K562 (cell line): Measurements from ENCODE around the gene LRRC25. TPM values are rescaled to one million over a fixed set of nuclear protein-coding genes. Genes with fewer than 3 reads are reported as not detected.

Experiments used
- ILF3 ChIP-seq: fragments of 450-650 bp; IDR thresholded peaks from 2 replicates; pipeline ENCODE4 v1.6.1; 2018; ENCODE audit warnings: antibody characterized with exemption, mild to moderate bottlenecking, moderate library complexity, borderline replicate concordance
- KDM1A ChIP-seq, 2 experiments: fragments of 450-650 bp; IDR thresholded peaks; 2 replicates each; pipeline ENCODE4 v1.6.1; 2016; ENCODE audit warnings: mild to moderate bottlenecking in 2 of 2
- PCBP1 ChIP-seq: fragments of 200-400 bp; formaldehyde crosslinking; IDR thresholded peaks from 2 replicates; pipeline ENCODE4 v1.6.1; 2018; ENCODE audit warnings: mild to moderate bottlenecking, low read depth, low read length; ENCODE audit not compliant: poor library complexity, severe bottlenecking
- RFX1 ChIP-seq: fragments of 450-650 bp; IDR thresholded peaks from 2 replicates; pipeline ENCODE4 v1.6.1; 2016; ENCODE audit warnings: mild to moderate bottlenecking, moderate library complexity
- SRF ChIP-seq, 2 experiments: fragments of 250-450, 450-650 bp in 1 of 2; sonication (Bioruptor Pico) in 1 of 2; sonication (generic) in 1 of 2; formaldehyde crosslinking; IDR thresholded peaks; 2 replicates each; pipeline versions ENCODE4 v1.5.0 to v1.5.1; 2020 to 2022; ENCODE audit warnings: mild to moderate bottlenecking in 1 of 2, missing genetic modification reagents in 1 of 2
- TARDBP ChIP-seq: fragments of 450-650 bp; IDR thresholded peaks from 2 replicates; pipeline ENCODE4 v1.6.1; 2016
- TCFL5 ChIP-seq: fragments of 250-450 bp; sonication (Bioruptor Pico); conservative IDR thresholded peaks from 2 replicates; pipeline ENCODE4 v1.6.1; 2021; ENCODE audit warnings: mild to moderate bottlenecking, moderate library complexity, matching md5 sums
- ZFP36 ChIP-seq: fragments of 150-350 bp; IDR thresholded peaks from 2 replicates; pipeline ENCODE4 v1.6.1; 2018; ENCODE audit warnings: low read length, low read depth; ENCODE audit not compliant: partially characterized antibody
- ZNF12 ChIP-seq: sonication (generic); formaldehyde crosslinking; IDR thresholded peaks from 2 replicates; pipeline ENCODE4 v1.4.0; 2020; ENCODE audit warnings: mild to moderate bottlenecking, missing genetic modification reagents
- ZNF217 ChIP-seq: sonication (generic); formaldehyde crosslinking; IDR thresholded peaks from 2 replicates; pipeline ENCODE4 v1.8.0; 2022; ENCODE audit warnings: mild to moderate bottlenecking, missing genetic modification reagents
- ZNF232 ChIP-seq: sonication (generic); formaldehyde crosslinking; IDR thresholded peaks from 2 replicates; pipeline ENCODE4 v1.8.0; 2022; ENCODE audit warnings: mild to moderate bottlenecking, missing genetic modification reagents
- ZNF583 ChIP-seq: fragments of 250-450 bp; sonication (Bioruptor Pico); IDR thresholded peaks from 2 replicates; pipeline ENCODE4 v1.4.0; 2020
- polyA plus RNA-seq, 8 experiments: library from polyadenylated mRNA; depleted of rRNA in 4 of 8; stranded (reverse) in 5 of 8; unstranded in 3 of 8; fragments of >200 nt; fragmentation: Nextera tagmentation in 2 of 8; fragmentation: Illumina TruSeq in 1 of 8; extraction: Ambion mirVana in 2 of 8; extraction: Trizol in 1 of 8; gene quantifications; 2 replicates each; pipeline versions ENCODE4 v1.2.1 to v1.2.3, GENCODE V29; 2011 to 2014; ENCODE audit warnings: inconsistent platforms in 1 of 8, missing spikeins in 1 of 8
- total RNA-seq, 7 experiments: library from RNA; depleted of rRNA in 6 of 7; stranded (reverse); fragments of >200 nt in 6 of 7; fragmentation: Illumina TruSeq in 2 of 7; extraction: Trizol in 2 of 7; gene quantifications; 2 replicates each; pipeline versions ENCODE4 v1.2.1 to v1.2.3, GENCODE V29; 2011 to 2021; ENCODE audit warnings: low replicate concordance in 1 of 7
- TF ChIP-seq, protein P1 (sequence below): sonication (generic); formaldehyde crosslinking; IDR thresholded peaks from 2 replicates; pipeline ENCODE4 v1.8.0; 2022; ENCODE audit warnings: missing genetic modification reagents, mild to moderate bottlenecking, moderate library complexity, borderline replicate concordance
- TF ChIP-seq, protein P2 (sequence below): fragments of 250-450 bp; sonication (Bioruptor Pico); IDR thresholded peaks from 2 replicates; pipeline ENCODE4 v1.9.0; 2021; ENCODE audit warnings: mild to moderate bottlenecking, inconsistent platforms
- TF ChIP-seq, protein P3 (sequence below), 2 experiments: fragments of 200-800 bp in 1 of 2; sonication (Bioruptor generic) in 1 of 2; sonication (generic) in 1 of 2; formaldehyde crosslinking in 1 of 2; IDR thresholded peaks in 1 of 2; conservative IDR thresholded peaks in 1 of 2; 2 replicates each; pipeline versions ENCODE4 v1.5.0 to v1.6.1; 2016 to 2020; ENCODE audit warnings: missing compliant biosample characterization in 1 of 2, missing genetic modification characterization in 1 of 2, missing genetic modification reagents in 1 of 2
- TF ChIP-seq, protein P4 (sequence below): fragments of 450-650 bp; IDR thresholded peaks from 2 replicates; pipeline ENCODE4 v1.6.1; 2016; ENCODE audit warnings: antibody characterized with exemption
- TF ChIP-seq, protein P5 (sequence below): IDR thresholded peaks from 3 replicates; pipeline ENCODE4 v1.6.1; 2011; ENCODE audit warnings: borderline replicate concordance, mild to moderate bottlenecking, moderate library complexity; ENCODE audit not compliant: insufficient read length; ENCODE audit errors: extremely low read depth

Gene LRRC25
- total and polyA plus RNA-seq, 9 of the 15 experiments (the other 6 are each of a cell fraction or from before 2014, with no cell fraction given): 0.07 to 0.36 (median 0.10) TPM; not detected in 3

DNA sequence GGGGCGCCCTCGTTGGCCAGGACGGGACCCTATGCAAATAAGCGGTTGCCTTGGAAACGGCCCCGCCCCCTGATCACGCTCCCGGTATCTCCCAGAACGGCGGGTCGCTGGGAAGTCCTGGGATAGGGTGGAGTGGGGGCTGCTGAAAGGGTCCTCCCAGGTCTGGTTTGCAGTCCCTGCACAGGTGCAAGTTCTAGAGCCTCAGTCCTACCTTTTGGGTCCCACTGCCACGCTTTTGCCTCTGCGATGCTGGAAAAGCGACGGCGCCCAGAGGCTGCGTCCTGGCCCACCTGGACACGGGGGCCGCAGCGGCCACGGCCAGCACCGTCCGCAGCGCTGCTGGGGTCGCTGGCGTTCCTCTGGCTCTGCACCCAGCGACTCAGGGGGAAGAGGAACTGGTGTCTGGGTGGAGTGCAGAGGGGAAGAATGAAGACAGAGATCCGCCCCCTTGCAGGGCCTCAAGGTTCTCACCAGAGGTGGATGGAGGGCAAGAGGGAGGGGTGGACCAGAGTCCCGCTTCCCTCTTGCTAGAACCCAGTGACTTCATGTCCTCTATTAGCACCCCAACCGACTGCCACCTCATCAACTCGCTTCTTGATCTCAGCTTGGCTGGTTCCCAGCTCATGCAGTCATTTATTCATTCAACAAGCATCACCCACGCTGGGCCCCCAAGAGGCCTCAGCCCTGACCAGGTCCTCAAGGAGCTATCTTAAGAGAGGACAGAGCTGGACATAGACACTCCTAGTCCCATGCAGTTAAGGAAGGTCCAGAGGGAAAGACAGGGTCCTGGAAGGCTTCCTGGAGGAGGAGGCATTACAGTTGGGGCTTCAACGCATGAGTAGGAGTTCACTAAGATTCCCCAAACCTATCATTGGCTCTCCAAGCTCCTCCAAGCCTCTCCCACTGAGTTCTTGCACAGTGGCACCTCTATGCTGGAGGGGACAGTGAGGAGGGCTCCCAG is at the start of gene LRRC25 (continued):
- TF ChIP-seq ZNF583 (no peak), TARDBP (0 out of 2 replicates have a peak, but pooled peaks have one; percentile 41), ZNF217 (CRISPR knock-in tag) (no peak), ZNF12 (CRISPR knock-in tag) (no peak), SRF (CRISPR knock-in tag; IDR thresholded peaks at IDR 0.05) (no peak), ZFP36 (peak; percentile 99), ZNF232 (no peak), ILF3 (no peak), KDM1A (IDR thresholded peaks at IDR 0.05) (peak; percentile 48 to 85; a peak in 3 of 4 replicates), TCFL5 (CRISPR knock-in tag) (no peak), PCBP1 (no peak), RFX1 (peak; percentile 95)
- TF ChIP-seq, protein P1, sequence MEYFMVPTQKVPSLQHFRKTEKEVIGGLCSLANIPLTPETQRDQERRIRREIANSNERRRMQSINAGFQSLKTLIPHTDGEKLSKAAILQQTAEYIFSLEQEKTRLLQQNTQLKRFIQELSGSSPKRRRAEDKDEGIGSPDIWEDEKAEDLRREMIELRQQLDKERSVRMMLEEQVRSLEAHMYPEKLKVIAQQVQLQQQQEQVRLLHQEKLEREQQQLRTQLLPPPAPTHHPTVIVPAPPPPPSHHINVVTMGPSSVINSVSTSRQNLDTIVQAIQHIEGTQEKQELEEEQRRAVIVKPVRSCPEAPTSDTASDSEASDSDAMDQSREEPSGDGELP (CRISPR knock-in tag): peak; percentile 57; the same call in 1 of the 2 replicates
- TF ChIP-seq, protein P2, sequence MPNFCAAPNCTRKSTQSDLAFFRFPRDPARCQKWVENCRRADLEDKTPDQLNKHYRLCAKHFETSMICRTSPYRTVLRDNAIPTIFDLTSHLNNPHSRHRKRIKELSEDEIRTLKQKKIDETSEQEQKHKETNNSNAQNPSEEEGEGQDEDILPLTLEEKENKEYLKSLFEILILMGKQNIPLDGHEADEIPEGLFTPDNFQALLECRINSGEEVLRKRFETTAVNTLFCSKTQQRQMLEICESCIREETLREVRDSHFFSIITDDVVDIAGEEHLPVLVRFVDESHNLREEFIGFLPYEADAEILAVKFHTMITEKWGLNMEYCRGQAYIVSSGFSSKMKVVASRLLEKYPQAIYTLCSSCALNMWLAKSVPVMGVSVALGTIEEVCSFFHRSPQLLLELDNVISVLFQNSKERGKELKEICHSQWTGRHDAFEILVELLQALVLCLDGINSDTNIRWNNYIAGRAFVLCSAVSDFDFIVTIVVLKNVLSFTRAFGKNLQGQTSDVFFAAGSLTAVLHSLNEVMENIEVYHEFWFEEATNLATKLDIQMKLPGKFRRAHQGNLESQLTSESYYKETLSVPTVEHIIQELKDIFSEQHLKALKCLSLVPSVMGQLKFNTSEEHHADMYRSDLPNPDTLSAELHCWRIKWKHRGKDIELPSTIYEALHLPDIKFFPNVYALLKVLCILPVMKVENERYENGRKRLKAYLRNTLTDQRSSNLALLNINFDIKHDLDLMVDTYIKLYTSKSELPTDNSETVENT (CRISPR knock-in tag): no peak
- TF ChIP-seq, protein P3, sequence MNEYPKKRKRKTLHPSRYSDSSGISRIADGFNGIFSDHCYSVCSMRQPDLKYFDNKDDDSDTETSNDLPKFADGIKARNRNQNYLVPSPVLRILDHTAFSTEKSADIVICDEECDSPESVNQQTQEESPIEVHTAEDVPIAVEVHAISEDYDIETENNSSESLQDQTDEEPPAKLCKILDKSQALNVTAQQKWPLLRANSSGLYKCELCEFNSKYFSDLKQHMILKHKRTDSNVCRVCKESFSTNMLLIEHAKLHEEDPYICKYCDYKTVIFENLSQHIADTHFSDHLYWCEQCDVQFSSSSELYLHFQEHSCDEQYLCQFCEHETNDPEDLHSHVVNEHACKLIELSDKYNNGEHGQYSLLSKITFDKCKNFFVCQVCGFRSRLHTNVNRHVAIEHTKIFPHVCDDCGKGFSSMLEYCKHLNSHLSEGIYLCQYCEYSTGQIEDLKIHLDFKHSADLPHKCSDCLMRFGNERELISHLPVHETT (CRISPR knock-in tag; conservative IDR thresholded peaks at IDR 0.05 in 1 of 2, IDR thresholded peaks at IDR 0.05 in 1 of 2): no peak
- TF ChIP-seq, protein P4, sequence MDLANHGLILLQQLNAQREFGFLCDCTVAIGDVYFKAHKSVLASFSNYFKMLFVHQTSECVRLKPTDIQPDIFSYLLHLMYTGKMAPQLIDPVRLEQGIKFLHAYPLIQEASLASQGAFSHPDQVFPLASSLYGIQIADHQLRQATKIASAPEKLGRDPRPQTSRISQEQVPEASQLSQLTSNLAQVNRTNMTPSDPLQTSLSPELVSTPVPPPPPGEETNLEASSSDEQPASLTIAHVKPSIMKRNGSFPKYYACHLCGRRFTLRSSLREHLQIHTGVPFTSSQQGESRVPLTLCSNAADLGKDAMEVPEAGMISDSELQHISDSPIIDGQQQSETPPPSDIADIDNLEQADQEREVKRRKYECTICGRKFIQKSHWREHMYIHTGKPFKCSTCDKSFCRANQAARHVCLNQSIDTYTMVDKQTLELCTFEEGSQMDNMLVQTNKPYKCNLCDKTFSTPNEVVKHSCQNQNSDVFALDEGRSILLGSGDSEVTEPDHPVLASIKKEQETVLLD: no peak
- TF ChIP-seq, protein P5, sequence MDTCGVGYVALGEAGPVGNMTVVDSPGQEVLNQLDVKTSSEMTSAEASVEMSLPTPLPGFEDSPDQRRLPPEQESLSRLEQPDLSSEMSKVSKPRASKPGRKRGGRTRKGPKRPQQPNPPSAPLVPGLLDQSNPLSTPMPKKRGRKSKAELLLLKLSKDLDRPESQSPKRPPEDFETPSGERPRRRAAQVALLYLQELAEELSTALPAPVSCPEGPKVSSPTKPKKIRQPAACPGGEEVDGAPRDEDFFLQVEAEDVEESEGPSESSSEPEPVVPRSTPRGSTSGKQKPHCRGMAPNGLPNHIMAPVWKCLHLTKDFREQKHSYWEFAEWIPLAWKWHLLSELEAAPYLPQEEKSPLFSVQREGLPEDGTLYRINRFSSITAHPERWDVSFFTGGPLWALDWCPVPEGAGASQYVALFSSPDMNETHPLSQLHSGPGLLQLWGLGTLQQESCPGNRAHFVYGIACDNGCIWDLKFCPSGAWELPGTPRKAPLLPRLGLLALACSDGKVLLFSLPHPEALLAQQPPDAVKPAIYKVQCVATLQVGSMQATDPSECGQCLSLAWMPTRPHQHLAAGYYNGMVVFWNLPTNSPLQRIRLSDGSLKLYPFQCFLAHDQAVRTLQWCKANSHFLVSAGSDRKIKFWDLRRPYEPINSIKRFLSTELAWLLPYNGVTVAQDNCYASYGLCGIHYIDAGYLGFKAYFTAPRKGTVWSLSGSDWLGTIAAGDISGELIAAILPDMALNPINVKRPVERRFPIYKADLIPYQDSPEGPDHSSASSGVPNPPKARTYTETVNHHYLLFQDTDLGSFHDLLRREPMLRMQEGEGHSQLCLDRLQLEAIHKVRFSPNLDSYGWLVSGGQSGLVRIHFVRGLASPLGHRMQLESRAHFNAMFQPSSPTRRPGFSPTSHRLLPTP: peak; percentile 31
